ENCODE measurements around the gene KRTAP10-4.
"Not testable (repeated sequence)": the region's sequence is repeated elsewhere in the genome, so short reads cannot be mapped to it uniquely, and the experiment has no call there.

KRTAP10-4 gene

DNA sequence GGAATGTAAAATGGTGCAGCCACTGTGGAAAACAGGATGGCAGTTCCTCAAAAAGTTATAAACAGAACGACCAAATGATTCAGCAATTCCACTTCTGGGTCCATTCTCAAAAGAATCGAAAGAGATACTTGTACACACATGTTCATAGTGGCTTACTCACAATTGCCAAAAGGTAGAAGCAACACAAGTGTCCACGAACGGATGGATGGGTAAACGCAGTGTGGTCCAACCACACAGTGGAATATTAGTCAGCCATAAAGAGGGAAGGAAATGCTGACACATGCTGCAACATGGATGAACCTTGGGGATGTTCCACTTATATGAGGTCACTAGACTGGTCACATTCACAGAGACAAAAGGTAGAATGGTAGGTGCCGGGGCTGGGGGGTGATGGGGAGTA, 38.8 kb upstream of the KRTAP10-4 start:
- no peak for DNase-seq (ENCODE audit: low read depth)

DNA sequence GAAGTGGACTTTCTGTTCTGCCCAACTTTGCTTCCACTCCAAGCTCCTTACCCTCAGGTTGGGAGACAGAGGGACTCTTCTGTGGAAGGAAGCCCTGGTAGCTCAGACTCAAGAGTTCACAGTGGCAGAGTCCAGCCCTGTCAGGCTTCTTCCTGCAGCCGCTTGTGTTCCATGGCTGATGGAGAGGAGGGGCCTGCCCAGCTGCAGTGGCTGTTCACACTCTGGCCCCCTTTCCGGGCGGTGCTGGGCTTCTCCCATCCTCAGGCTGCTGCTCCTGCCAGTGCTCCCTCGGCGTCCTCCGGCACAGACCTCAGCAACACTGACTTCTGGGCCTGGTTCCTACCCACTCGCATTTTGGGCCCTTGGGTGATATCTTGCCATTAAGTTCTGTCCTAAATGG, 37.6 kb upstream of the KRTAP10-4 start:
- DNase-seq (ENCODE audit: low read depth) = no peak

DNA sequence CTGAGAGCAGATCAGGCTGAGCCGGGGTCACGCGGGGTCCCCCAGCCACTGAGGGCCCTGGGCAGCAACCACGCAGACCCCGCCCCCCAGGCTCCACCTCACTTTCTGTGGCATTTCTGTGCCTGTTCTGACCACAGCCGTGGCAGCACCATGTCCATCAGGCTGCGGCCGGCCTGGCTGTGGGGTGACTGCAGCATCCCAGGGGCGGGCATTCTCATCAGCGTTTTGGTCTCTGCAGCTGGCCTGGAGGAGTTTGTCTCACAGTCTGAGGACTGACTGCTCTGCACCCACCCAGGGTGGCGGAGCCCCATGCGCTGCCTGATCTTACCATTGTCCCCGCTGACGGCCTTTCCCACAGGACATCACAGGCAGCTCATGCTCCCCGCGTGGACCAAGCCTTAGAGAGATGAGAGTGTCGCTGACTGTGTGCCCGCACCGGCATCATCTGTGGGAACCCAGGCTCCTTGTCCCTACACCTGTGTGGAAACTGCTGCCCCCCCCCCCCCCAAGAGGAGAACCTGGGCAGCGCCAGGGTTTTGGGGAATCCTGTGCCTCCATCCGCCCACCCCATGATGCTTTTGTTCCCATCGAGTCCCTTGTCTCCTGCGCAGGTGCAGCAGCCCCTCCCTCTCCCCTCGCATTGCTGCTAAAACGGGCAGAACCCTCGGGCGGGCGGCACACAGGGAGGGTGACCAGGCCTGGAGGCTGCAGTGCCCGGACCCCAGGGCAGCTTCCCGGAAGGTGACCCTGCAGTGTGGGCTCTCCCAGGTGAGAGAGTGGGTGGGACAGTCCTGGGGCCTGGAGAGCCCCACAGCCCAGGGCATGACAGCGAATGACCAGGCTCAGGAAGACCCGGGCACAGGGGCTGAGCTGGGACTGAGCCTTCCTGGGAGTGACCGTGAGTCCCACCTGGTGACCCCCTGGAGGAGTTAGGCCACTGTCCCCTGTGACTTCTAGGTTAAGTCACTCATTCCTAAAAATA, 35.3 kb upstream of the KRTAP10-4 start:
- no peak for DNase-seq (ENCODE audit: low read depth)

DNA sequence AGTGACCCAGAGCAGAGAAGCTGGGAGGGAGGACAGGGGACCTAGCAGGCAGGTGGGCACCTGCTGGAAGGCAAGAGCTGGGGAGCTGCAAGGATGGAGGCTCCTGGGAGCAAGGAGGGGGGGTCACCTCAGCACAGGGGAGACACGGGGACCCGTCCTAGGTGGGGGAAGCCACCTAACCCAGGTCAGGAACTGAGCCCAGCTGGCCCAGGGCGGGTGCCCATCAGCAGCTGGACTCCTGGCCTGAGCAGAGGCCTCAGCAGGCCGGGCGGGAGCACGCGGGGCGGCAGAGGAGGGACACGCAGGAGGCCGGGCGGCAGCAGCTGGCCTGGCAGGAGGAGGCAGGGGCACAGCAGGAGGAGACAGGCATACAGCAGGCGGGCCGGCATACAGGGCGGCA, 34.5 kb upstream of the KRTAP10-4 start:
- no peak for DNase-seq (ENCODE audit: low read depth)

DNA sequence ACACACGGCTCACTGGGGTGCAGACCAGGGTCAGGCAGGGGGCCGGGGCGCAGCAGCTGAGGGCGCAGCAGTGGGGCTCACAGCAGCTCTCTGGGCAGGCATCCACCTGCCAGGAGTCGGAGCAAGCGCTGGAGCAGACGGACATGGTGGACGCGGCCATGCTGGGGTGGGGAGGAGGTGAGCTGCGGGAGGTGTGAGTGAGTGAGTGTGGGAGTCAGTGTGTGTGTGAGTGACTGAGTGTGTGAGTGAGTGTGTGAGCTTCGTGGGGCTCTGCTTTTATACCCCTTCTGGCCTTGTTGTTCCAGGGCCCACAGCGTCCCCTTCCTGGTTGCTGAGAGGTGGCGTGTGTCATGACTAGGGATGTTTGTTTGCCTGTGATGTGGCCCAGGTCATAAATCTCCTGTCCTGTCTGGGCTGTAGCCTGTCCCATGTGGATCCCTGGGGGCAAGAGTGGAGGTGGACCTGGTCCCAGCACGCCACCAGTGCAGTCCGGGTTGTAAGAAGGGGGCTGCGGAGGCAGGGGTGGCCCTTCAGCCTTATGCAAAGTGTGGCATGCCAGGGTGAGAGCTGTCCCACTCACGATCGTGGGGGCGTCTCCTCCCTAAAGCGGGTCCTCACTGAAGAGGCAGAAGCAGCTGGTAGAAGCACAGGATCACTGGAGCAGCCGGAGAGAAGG, 33.4 kb upstream of the KRTAP10-4 start, which contains the start of gene KRTAP10-1:
Gene KRTAP10-1, minus strand, starts transcription at position 205 of the 676 bp plus-strand sequence. Its CDS starts 45 bp downstream, at position 160.
- no peak for DNase-seq (ENCODE audit: low read depth)

DNA sequence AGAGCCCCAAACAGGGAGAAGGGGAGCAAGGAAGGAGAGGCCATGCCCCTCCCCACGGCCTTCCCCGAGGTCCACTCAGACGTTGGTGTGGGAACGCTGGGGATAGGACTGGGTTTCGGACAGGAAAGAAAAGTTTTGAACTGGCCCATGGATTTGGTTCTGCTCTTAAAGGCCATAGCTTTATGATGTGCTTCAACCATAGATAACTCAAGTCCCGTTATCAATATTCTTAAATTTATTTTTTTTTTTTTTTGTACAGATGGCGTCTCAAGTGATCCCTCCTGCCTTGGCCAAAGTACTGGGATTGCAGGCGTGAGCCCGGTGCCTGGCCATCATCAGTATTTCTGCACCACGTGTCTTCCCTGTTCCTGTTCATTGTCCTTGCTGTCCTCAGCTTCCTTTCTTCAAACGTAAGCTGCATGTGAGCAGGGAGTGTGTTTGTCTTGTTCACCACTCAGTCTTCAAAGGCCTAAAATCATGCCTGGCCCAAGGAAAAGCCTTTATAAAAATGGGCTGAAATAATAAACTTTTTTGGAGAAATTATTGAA, 32.7 kb upstream of the KRTAP10-4 start:
- no peak for DNase-seq (ENCODE audit: low read depth)

DNA sequence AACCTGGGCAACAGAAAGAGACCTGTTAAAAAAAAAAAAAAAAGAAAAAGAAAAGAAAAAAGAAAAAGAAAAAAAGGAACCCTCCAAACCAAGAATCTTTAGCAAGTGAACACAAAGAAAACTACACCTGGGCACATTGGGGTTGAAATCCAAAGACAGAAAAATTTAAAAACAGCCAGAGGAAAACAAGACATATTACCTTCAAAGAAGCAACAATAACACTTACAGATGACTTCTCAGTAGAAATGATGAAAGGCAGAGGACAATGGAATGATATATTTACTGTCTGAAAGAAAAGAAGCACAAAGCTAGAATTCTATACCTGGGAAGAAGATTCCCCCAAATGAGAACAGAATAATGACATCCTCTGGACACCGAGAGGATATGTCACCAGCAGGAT, 30.8 kb upstream of the KRTAP10-4 start:
- DNase-seq (ENCODE audit: low read depth) = no peak

DNA sequence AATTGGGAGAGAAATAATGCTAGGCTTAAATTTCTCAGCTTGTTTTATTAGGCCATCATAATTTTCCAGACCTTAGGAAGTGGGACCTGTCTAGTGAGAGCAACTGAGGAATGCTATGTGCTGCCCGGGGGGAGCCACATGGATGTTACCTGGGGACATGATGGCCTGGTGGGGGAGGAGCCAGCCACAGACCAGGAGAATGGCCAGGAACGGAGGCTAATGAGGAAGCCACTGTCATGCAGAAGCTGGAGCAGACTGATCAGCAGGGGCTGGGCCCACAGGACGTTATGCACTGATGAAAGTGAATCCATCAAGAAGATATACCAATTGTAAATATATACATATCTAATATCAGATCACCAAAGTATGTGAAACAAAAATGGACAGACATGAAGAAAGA, 29.0 kb upstream of the KRTAP10-4 start:
- no peak for DNase-seq (ENCODE audit: low read depth)

DNA sequence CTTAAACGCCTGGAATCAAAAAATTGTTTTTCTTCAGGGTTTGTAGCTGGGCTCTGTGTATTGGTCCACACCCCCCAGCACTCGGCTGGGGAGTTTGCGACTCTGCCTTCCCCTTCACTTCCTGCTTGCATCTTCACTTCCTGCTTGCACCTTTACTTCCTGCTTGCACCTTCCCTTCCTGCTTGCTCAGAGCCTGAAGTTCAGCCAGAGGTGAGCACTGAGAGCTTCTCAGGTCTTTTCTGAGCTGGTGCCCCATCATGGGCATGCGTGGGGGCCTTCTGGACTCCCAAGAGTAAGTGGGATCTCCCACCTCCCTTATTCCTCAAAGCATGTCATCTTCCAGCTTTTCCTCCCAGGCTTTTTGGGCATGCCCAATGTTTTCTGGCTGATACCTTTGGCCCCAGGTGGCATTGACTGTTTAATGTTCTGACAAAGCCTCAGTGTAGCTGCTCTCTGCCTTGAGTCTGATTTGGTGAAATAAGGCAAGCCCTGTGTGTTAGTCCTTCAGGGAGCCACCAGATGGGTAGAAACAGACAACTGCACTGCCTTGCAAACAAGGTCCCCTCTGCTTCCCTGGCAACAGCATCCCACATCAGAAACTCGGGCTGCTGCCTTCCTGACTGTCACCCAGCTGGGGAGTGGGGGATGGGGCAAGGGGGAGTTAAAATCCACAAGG, 25.7 kb upstream of the KRTAP10-4 start:
- DNase-seq (ENCODE audit: low read depth) = no peak

DNA sequence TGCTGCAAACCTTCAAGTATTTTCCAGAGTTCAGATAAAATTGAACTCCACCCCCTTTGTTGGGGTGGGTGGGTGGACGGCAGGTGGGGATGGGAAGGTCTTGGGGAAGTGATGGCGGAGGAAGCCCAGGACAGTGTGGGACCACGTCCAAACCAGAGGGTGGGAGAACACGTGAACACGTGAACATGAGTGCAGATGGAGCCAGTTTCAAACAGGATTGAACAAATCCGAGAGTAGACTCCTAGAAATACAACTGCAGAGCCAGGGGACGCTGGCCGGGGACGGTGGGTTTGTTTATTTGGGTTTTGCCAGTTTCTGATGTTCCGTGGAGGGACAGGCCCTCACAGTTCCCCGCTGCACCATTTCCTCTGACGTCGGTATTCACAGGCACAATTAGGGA, 25.1 kb upstream of the KRTAP10-4 start:
- DNase-seq (ENCODE audit: low read depth) = no peak

DNA sequence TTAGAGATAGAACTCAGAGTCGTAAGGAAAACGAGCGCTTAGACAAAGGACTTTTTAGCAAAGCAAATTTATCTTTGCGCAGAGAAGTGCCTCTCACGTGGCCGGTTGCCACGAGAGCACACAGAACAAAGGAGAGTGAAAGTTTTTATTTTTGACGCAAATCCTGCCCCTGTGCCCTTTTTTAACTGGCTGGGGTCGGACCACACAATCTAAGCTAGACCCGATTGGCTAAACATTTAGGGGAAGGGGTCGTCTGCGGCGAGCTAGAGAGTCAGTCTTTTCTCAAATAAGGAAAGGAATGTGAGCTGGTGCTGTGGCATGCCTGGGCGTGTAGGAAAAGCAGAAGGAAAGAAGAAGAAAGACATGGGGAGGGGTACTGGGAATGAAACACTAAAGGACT, 24.6 kb upstream of the KRTAP10-4 start:
- no peak for DNase-seq (ENCODE audit: low read depth)

DNA sequence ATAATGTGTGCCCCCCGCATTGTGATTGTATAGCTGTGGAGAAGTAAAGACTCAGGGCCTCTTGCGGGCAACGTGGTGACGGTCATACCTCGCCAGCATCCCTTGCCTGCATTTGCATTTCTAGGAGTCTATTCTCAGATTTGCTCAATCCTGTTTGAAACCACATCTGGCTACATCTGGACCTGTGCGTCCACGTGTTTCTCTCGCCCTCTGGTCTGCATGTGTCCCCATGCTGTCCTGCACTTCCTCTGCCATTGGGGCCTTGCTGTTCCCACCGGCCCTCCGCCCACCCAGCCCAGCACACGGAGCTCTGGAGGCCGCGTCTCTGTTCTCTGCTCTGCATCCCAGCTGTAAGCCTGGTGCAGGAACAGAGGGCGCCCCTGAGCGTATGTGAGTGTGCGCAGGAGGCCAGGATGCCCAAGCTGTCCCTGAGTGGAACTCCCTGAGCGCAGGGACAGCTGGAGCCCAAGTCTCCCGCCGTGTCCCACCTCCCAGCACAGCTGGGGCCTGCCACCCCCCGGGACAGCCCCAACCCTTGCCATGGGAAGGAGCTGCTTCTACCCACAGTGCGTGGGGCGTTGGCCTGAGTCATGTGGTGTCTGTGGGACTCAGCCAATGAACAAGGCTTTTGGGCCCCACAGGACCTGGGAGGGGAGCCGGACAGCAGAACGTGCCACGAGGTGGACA, 23.9 kb upstream of the KRTAP10-4 start:
- DNase-seq (ENCODE audit: low read depth) = no peak

DNA sequence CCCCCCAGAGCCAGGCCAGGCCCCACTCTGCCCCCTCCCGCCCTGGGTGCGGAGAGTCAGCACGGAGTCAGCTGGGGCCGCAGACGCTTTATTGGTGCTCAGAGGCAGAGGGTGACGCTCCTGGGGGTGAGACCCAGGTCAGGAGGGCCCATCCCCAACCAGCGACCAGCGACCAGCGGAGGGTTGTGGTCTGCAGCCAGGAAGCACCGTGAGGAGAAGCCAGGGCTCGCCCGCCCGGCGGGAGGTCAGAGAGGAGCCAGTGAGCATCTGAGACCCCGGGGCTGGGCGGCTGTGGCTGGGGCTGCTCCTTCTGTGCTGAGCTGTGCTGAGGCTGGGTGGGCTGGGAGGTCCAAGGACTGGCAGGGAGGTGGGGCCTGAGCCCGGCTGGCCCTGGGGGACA, 23.2 kb upstream of the KRTAP10-4 start:
- not testable (repeated sequence) for DNase-seq (ENCODE audit: low read depth)

DNA sequence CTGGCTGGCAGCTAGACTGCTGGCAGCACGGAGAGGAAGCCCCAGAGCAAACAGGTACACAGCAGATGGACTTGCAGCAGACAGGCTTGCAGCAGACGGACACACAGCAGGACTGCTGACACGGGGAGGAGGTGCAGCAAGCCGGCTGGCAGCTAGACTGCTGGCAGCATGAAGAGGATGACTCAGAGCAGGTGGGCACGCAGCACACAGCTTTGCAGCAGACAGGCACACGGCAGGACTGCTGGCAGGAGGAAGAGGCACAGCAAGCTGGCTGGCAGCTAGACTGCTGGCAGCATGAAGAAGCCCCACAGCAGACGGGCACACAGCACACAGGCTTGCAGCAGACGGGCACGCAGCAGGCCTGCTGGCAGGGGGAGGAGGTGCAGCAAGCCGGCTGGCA, 22.7 kb upstream of the KRTAP10-4 start:
- no peak for DNase-seq (ENCODE audit: low read depth)

DNA sequence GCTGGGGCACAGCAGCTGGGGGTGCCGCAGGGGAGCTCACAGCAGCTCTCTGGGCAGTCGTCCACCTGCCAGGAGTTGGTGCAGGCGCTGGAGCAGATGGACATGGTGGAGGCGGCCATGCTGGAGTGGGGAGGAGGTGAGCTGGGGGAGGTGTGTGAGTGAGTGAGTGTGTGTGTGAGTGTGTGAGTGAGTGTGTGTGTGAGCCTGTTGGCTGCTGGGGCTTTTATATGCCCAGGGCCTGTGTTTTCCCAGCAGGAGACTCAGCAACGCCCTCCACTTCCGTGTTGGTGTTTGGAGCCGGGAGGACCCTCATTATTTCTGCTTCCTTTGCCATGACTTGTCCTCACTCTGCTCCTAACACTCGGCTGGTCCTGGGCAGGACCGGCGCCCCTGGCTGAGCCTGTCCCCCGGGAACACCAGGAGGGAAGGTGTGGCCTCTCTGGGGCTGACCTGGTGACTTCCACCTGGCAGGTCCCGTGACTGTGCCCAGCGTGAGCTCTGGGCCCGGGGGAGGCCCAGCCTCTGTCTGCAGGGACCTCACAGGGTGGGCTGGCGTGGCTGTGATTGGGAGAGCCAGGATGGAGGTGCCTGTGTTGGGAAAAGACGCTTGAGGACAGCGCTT, 22.1 kb upstream of the KRTAP10-4 start, which contains the start of gene KRTAP10-2:
Gene KRTAP10-2, minus strand, starts transcription at position 166 of the 622 bp plus-strand sequence. Its CDS starts 47 bp downstream, at position 119.
- no peak for DNase-seq (ENCODE audit: low read depth)

DNA sequence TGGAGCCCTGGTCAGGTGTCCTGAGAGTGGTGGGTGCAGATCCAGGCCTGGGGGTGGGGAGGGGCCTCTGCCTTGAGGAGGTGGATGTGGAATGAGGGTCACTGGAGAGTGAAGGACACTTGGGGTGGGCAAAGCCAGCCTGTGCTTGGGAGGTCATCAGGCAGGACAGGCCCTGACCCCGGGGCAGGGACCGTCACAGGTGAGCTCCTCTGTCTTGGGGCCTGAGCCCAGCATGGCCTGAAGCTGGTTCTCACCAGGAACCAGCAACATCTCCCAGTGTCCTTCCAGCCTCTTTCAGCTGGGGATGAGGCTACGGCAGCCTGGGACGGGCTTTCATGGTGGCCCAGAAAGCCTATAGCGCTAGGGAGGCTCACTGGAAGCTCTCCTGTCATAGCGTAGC, 21.4 kb upstream of the KRTAP10-4 start:
- DNase-seq (ENCODE audit: low read depth) = no peak

DNA sequence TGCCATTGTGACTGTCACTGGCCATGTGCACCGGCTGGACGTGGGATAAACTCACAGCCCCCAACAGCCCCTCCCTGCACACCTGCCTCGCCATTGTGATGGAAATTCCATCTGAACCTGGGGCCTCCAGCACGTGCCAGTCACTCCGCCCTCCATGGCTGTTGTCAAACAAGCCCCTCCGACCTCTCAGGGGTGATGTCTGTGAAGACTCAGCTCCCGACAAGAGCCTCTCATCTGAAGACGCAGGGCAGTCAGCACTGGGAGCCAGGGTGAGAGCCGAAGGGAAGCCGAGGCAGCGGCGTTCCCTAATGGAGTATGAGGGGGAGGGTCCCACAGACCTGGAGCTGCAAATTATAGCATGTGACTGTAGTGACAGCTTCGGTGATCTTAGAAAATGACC, 20.8 kb upstream of the KRTAP10-4 start:
- no peak for DNase-seq (ENCODE audit: low read depth)

DNA sequence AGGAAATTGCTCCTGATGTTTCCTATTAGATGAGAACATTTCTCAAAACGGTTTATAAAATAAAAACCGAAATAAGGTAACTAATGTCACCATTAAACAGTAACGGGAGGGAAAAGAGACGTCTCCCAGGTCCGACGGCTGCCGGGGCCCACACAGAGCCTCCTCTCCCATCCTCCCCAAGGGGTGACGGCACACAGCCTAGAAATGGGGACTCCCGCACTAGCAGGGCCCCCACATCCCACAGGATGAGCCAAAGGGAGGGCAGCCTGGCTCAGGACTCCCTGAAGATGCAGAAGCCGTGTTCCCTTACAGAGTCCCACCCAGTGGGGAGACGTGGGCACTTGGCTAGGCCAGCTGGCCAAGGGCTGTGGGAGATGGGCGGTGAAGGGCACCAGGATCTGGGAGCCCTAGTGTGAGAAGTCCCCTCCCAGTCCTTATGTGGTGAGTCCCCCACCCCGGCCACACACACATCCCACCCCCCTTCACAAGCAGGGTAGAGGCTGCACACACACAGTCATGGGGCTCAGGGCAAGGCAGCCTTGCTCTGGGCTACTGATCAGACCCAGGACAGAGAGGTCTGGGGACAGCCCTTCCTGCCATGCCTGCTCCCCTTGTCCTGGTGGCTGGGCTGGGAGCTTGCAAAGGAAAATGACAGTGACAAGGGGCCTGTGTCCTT, 18.2 kb upstream of the KRTAP10-4 start:
- DNase-seq (ENCODE audit: low read depth) = no peak

DNA sequence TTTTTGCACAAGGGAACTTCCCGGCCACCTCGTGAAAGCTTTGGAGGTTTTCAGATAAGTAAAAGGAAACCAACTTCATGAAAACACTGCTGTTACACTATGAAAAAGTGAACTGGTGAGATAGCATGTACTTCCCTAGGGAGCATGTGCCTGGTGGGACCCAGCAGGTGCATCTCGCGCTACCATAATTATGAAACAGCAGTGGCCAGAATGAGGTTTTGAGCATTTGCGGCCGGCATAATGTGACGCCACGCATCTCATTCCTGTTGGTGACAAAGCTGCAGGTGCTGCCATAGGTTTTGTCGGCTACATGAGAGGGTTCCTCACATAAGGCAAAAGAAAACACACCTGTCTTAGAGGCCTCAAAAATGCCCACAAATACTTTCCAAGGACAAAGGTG, 16.6 kb upstream of the KRTAP10-4 start:
- no peak for DNase-seq (ENCODE audit: low read depth)

DNA sequence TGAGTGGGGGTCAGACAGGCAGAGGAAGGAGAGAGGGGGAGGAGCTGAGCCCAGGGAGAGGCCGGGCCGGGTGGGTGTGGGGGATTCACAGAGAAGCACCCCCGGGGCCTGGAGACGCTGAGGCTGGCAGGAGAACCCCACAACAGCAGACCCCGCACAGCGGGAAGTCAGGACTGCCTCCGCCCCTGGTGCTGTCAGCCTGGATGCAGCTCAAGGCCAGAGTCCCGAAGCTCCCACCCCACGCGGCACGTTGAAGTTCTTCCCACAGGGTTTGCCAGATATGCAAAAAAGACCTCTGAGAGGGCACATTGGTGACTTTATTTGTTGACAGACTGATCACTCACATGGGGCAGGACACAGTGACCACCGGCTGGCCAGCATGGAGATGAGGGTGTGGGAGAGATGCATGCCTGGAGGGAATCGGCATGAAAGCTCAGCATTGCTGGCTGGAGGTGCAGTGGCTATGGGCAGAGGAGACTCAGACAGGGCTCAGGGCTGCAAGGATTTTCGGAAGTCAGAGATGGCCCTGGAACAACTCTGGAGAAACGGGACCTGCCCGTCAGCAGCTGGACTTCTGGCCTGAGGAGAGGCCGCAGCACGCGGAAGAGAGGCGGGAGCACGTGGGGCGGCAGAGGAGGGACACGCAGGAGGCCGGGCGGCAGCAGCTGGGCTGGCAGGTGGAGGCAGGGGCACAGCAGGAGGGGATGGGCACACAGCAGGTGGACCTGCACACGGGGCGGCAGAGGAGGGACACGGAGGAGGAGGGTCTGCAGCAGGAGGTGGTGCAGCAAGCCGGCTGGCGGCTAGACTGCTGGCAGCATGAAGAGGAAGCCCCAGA, 15.8 kb upstream of the KRTAP10-4 start:
- DNase-seq (ENCODE audit: low read depth) = no peak
